Endothelial cell of umbilical vein (primary cell): Measurements from ENCODE around the gene TJP3. TPM values are rescaled to one million over a fixed set of nuclear protein-coding genes. Genes with fewer than 3 reads are reported as not detected.

Experiments
- BruUV-seq: library from RNA; stranded (reverse); fragments of 400-500 nt; replicated peaks from 2 replicates; lab custom pipeline; 2021; lab: Mats Ljungman, UMichigan
- CTCF ChIA-PET: fragments of 300-600, 350-600 bp; sonication (Branson Sonifier 250); formaldehyde crosslinking; loops from one replicate; lab custom pipeline; 2021; ENCODE audit warnings: antibody characterized with exemption, inconsistent platforms; lab: Charles Lee
- POLR2A ChIA-PET: fragments of 300-600, 350-600 bp; sonication (Branson Sonifier 250); formaldehyde crosslinking; loops from one replicate; lab custom pipeline; 2021; ENCODE audit warnings: antibody characterized with exemption, inconsistent platforms; lab: Charles Lee
- DNase-seq: peaks from one replicate; pipeline ENCODE4 v3.0.0-alpha.2; 2011; ENCODE audit warnings: low read depth, low spot score
- FAIRE-seq: peaks from 2 replicates; lab custom pipeline; 2011; peaks lifted over from hg19 to GRCh38; lab: Jason Lieb, UNC
- H2AFZ ChIP-seq: 2 replicates; pipeline ENCODE4 v1.6.0; 2012; ENCODE audit warnings: low read depth, low read length, control low read depth, inconsistent platforms
- H3K27ac ChIP-seq: 2 replicates; pipeline ENCODE4 v1.5.1; 2011; ENCODE audit warnings: low read depth, mild to moderate bottlenecking, control low read depth, low read length, moderate library complexity; ENCODE audit not compliant: insufficient read depth
- H3K27me3 ChIP-seq, 2 experiments: 2 replicates each; pipeline versions ENCODE4 v1.6.0 to v1.6.1; 2011; ENCODE audit warnings: low read length in 2 of 2, mixed read lengths in 1 of 2; ENCODE audit not compliant: control insufficient read depth in 2 of 2, insufficient read depth in 2 of 2
- H3K36me3 ChIP-seq, 2 experiments: 2 replicates in 1 of 2; 3 replicates in 1 of 2; pipeline ENCODE4 v1.5.1; 2011; ENCODE audit warnings: low read length in 2 of 2, mild to moderate bottlenecking in 1 of 2, moderate library complexity in 1 of 2; ENCODE audit not compliant: control insufficient read depth in 2 of 2, insufficient read depth in 2 of 2; ENCODE audit errors: extremely low read depth in 1 of 2
- H3K4me1 ChIP-seq: 3 replicates; pipeline ENCODE4 v1.5.1; 2011; ENCODE audit warnings: mild to moderate bottlenecking, low read length; ENCODE audit not compliant: control insufficient read depth, insufficient read depth; ENCODE audit errors: extremely low read depth
- H3K4me2 ChIP-seq: 2 replicates; pipeline ENCODE4 v1.6.1; 2011; ENCODE audit warnings: low read length, control low read depth, mixed read lengths; ENCODE audit not compliant: insufficient read depth
- H3K4me3 ChIP-seq, 3 experiments: fragments of 200-600 bp in 1 of 3; sonication (generic), shearing (Covaris generic) in 1 of 3; replicated peaks in 1 of 3; 2 replicates each; pipeline ENCODE4 v1.5.1; 2011 to 2016; ENCODE audit warnings: control low read depth in 3 of 3, low read length in 3 of 3, mild to moderate bottlenecking in 2 of 3, inconsistent platforms in 1 of 3, low read depth in 1 of 3, moderate library complexity in 1 of 3; ENCODE audit not compliant: insufficient read depth in 1 of 3
- H3K79me2 ChIP-seq: 2 replicates; pipeline ENCODE4 v1.6.0; 2012; ENCODE audit warnings: low read length, inconsistent platforms; ENCODE audit not compliant: control insufficient read depth, insufficient read depth
- H3K9ac ChIP-seq: replicated peaks from 2 replicates; pipeline ENCODE3; 2011; ENCODE audit warnings: low read length, control low read depth; ENCODE audit not compliant: insufficient read depth; ENCODE audit errors: extremely low read depth
- H3K9me1 ChIP-seq: replicated peaks from 3 replicates; pipeline ENCODE4 v1.6.0; 2011; ENCODE audit warnings: mild to moderate bottlenecking, low read length; ENCODE audit not compliant: control insufficient read depth, insufficient read depth; ENCODE audit errors: extremely low read depth
- H3K9me3 ChIP-seq: replicated peaks from 2 replicates; pipeline ENCODE4 v1.5.1; 2012; ENCODE audit warnings: low read length, inconsistent platforms; ENCODE audit not compliant: control insufficient read depth, insufficient read depth
- H4K20me1 ChIP-seq: replicated peaks from 2 replicates; pipeline ENCODE3; 2011; ENCODE audit warnings: mild to moderate bottlenecking, low read length; ENCODE audit not compliant: control insufficient read depth, insufficient read depth; ENCODE audit errors: extremely low read depth
- EZH2 ChIP-seq: IDR thresholded peaks from 2 replicates; pipeline ENCODE4 v1.6.1; 2012; ENCODE audit warnings: borderline replicate concordance, low read depth, mild to moderate bottlenecking, moderate library complexity, low read length, inconsistent platforms; ENCODE audit not compliant: severe bottlenecking
- FOS ChIP-seq: IDR thresholded peaks from 2 replicates; pipeline ENCODE4 v1.6.1; 2011; ENCODE audit warnings: mild to moderate bottlenecking, low read length, moderate library complexity, borderline replicate concordance; ENCODE audit not compliant: insufficient read depth
- JUN ChIP-seq: IDR thresholded peaks from 2 replicates; pipeline ENCODE4 v1.6.1; 2011; ENCODE audit warnings: borderline replicate concordance, low read depth; ENCODE audit not compliant: insufficient read length, insufficient read depth
- MYC ChIP-seq: IDR thresholded peaks from one replicate; pipeline ENCODE4 v1.6.1; 2011; ENCODE audit warnings: mild to moderate bottlenecking, low read depth, low read length
- POLR2AphosphoS5 ChIP-seq: IDR thresholded peaks from 2 replicates; pipeline ENCODE4 v1.6.1; 2012; ENCODE audit warnings: low read depth, mild to moderate bottlenecking, control low read depth, low read length, moderate library complexity; ENCODE audit not compliant: insufficient read depth
- dilution Hi-C: fragments of 300-500 bp; cut with MboI; formaldehyde crosslinking; loops from one replicate; pipeline ENCODE4 v1.15.0; 2019; ENCODE audit warnings: low sequenced_read_pairs; ENCODE audit not compliant: extremely low pct_ligation_motif_present
- intact Hi-C: fragments of 100-400 bp; cut with micrococcal nuclease; formaldehyde crosslinking; loops from one replicate; pipeline ENCODE4 v1.10.0; 2022
- polyA plus RNA-seq, 4 experiments: library from polyadenylated mRNA; depleted of rRNA in 3 of 4; stranded (reverse) in 3 of 4; unstranded in 1 of 4; fragments of >200 nt; gene quantifications; 2 replicates each; pipeline versions ENCODE4 v1.2.1 to v1.2.3, GENCODE V29; 2011 to 2012; ENCODE audit warnings: missing spikeins in 1 of 4
- total RNA-seq: library from RNA; stranded (reverse); gene quantifications from 2 replicates; pipeline ENCODE4 v1.2.3, GENCODE V29; 2021
- TF ChIP-seq, protein P1 (sequence below), 2 donors: IDR thresholded peaks; 1 replicate in 1 of 2; 2 replicates in 1 of 2; pipeline ENCODE4 v1.5.1; 2011; ENCODE audit warnings: low read length in 2 of 2, mild to moderate bottlenecking in 2 of 2, moderate library complexity in 2 of 2, control low read depth in 1 of 2, inconsistent platforms in 1 of 2, low read depth in 1 of 2; ENCODE audit not compliant: insufficient read depth in 1 of 2; ENCODE audit errors: extremely low read depth in 1 of 2

TJP3 gene
- total and polyA plus RNA-seq, 2 donors (not counting 3 experiments of a cell fraction or from before 2014, with no cell fraction given), result 0.10 TPM; not detected in 1

DNA sequence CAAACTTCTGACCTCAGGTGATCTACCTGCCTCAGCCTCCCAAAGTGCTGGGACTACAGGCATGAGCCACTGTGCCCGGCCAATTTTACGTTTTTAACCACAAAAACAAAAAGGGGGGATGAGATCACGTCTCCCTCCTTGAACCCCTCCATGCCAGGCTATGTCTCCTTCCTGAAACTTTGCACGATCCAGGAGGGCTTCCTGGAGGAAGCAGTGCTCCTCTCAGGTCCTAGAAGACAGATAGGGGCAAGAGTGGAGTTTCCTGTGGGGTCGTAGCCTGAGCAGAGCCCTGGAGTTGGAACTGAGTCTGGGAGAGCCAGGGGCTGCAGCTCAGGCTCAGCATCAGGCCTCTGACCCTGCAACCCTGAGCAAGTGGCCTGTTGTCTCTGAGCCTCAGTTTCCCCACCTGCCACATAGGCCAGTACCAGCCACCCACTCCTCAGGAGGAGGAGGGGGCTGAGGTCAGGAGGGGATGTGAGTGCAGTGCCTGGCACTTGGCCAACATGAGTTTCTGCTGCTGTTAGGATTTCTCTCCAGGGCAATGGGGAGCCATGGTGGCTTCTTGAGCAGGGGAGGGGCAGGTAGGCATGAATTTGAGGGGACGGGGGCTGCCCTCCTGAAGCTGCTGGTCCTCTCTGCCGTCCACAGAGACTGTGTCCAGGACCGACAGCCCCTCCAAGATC, 37.3 kb downstream of the TJP3 start:
- intact Hi-C loops (no loop called here), dilution Hi-C loops (no loop called here)
- H3K79me2 ChIP-seq, result no peaks in the 10 kb centered on the region
- BruUV-seq, result no TSS peak
- FAIRE-seq, result no peak
- no peak overlapping the region for H2AFZ ChIP-seq
- H3K36me3 ChIP-seq, result peaks cover 0 to 8% of the 10 kb centered on the region in 2 experiments
- no peak overlapping the region for H3K4me3 ChIP-seq
- no peak for DNase-seq
- no peaks in the 10 kb centered on the region for H3K9me3 ChIP-seq
- H3K27ac ChIP-seq, result no peak overlapping the region
- H3K9me1 ChIP-seq, result no peaks in the 10 kb centered on the region
- no peak overlapping the region for H3K4me2 ChIP-seq
- H3K9ac ChIP-seq, result no peak overlapping the region
- no peak for TF ChIP-seq EZH2
- no peak for TF ChIP-seq POLR2AphosphoS5
- no peak for TF ChIP-seq JUN
- TF ChIP-seq FOS, result no peak
- TF ChIP-seq, protein P1, sequence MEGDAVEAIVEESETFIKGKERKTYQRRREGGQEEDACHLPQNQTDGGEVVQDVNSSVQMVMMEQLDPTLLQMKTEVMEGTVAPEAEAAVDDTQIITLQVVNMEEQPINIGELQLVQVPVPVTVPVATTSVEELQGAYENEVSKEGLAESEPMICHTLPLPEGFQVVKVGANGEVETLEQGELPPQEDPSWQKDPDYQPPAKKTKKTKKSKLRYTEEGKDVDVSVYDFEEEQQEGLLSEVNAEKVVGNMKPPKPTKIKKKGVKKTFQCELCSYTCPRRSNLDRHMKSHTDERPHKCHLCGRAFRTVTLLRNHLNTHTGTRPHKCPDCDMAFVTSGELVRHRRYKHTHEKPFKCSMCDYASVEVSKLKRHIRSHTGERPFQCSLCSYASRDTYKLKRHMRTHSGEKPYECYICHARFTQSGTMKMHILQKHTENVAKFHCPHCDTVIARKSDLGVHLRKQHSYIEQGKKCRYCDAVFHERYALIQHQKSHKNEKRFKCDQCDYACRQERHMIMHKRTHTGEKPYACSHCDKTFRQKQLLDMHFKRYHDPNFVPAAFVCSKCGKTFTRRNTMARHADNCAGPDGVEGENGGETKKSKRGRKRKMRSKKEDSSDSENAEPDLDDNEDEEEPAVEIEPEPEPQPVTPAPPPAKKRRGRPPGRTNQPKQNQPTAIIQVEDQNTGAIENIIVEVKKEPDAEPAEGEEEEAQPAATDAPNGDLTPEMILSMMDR (IDR thresholded peaks at IDR 0.05; ENCODE audit: extremely low read depth in 1 of 2, insufficient read depth in 1 of 2, low read depth in 1 of 2, low read length in 2 of 2), result no peak
- TF ChIP-seq MYC, result no peak
- CTCF ChIA-PET, result interaction anchor here (1.2 kb wide), 1 partner anchor 10 kb away, joined by 3 read pairs; no protein-coding TSS in a partner anchor
- POLR2A ChIA-PET, result no interaction called here
- no peaks in the 10 kb centered on the region for H3K27me3 ChIP-seq
- no peaks in the 10 kb centered on the region for H3K4me1 ChIP-seq
- no peaks in the 10 kb centered on the region for H4K20me1 ChIP-seq
